ENCODE results near the gene CTNNBL1. TPM values are rescaled to one million over a fixed set of nuclear protein-coding genes. Genes with fewer than 3 reads are reported as not detected.
A peak's percentile ranks its signal among the peaks of the same experiment; 100 is the strongest.

The CTNNBL1 gene
- total RNA-seq, 1 experiment from 2014 or later = 203 TPM

GRCh38 chr20:37692459-37693166 lies 1.2 kb upstream of the CTNNBL1 start:
- CTCF ChIA-PET = no interaction called here

DNA sequence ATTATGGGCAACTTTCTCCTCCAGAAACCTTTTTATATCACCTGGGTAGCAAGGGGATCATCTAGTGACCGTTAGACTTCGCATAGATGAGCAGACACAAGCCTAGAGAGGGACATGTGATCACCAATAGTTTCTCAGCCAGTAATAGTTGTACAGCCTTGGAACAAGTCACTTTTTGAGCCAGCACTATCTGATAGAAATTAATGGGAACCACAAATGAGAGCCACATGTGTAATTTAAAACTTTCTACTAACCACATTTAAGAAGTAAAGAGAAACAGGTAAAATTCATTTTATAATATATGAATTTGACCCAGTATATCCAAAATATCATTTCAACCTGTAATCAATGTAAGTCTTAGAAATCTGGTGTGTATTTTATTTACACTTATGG lies 592 bp upstream of the CTNNBL1 start:
- BruUV-seq (replicated peaks) = no TSS peak
- H3K9me3 Mint-ChIP-seq (ENCODE audit: unreplicated experiment) = no peaks in the 10 kb centered on the region
- CTCF ChIA-PET = interaction anchor here (0.6 kb wide), 1 partner anchor 55 kb away, joined by 3 read pairs; no protein-coding TSS in a partner anchor
- peak overlapping the region; percentile 92 for H3K4me3 Mint-ChIP-seq (ENCODE audit: unreplicated experiment)
- POLR2A ChIA-PET = no interaction called here
- H3K36me3 Mint-ChIP-seq (ENCODE audit: insufficient read depth, unreplicated experiment) = peaks cover 8% of the 10 kb centered on the region
- H3K9me3 ChIP-seq = no peaks in the 10 kb centered on the region
- no peaks in the 10 kb centered on the region for H3K36me3 ChIP-seq (ENCODE audit: control insufficient read depth, insufficient read depth, low read length)
- H3K27me3 Mint-ChIP-seq (ENCODE audit: insufficient read depth, unreplicated experiment) = peaks cover 3% of the 10 kb centered on the region
- H3K27me3 ChIP-seq (replicated peaks; ENCODE audit: control insufficient read depth, insufficient read depth, low read length) = no peaks in the 10 kb centered on the region
- H3K4me1 ChIP-seq = peaks cover 11% of the 10 kb centered on the region
- intact Hi-C loops (cut with micrococcal nuclease; ENCODE audit: unreplicated experiment) = loop anchor here (2.0 kb wide), 1 partner anchor 20 kb away; no protein-coding TSS in a partner anchor
- peak overlapping the region; percentile 53 for H3K4me3 ChIP-seq (ENCODE audit: low read depth, low read length)
- H3K27ac Mint-ChIP-seq (ENCODE audit: unreplicated experiment) = no peak overlapping the region
- no peak for TF ChIP-seq CTCF (IDR thresholded peaks at IDR 0.05; ENCODE audit: insufficient read depth in 1 of 2, low read depth in 1 of 2, low read length in 1 of 2, severe bottlenecking in 1 of 2, unreplicated experiment in 1 of 2)
- peaks cover 5% of the 10 kb centered on the region for H3K4me1 Mint-ChIP-seq (ENCODE audit: low read depth, unreplicated experiment)
- DNase-seq = no peak

More at GRCh38 chr20:37692459-37693166, 1.2 kb upstream of the CTNNBL1 start:
- Histone ChIP-seq H3K4me3 (ENCODE audit: low read depth, low read length) (no peak overlapping the region), H3K36me3 (ENCODE audit: control insufficient read depth, insufficient read depth, low read length) (no peaks in the 10 kb centered on the region), H3K27me3 (replicated peaks; ENCODE audit: control insufficient read depth, insufficient read depth, low read length) (no peaks in the 10 kb centered on the region), H3K4me1 (peaks cover 11% of the 10 kb centered on the region), H3K9me3 (no peaks in the 10 kb centered on the region)
- H3K27ac Mint-ChIP-seq (ENCODE audit: unreplicated experiment) = no peak overlapping the region
- H3K36me3 Mint-ChIP-seq (ENCODE audit: insufficient read depth, unreplicated experiment) = peaks cover 8% of the 10 kb centered on the region
- intact Hi-C loops (cut with micrococcal nuclease; ENCODE audit: unreplicated experiment) = loop anchor here (2.0 kb wide), 1 partner anchor 20 kb away; no protein-coding TSS in a partner anchor
- POLR2A ChIA-PET = no interaction called here
- peak overlapping the region; percentile 92 for H3K4me3 Mint-ChIP-seq (ENCODE audit: unreplicated experiment)
- no peak for DNase-seq
- BruUV-seq (replicated peaks) = no TSS peak
- no peak for TF ChIP-seq CTCF (IDR thresholded peaks at IDR 0.05; ENCODE audit: insufficient read depth in 1 of 2, low read depth in 1 of 2, low read length in 1 of 2, severe bottlenecking in 1 of 2, unreplicated experiment in 1 of 2)
- no peaks in the 10 kb centered on the region for H3K9me3 Mint-ChIP-seq (ENCODE audit: unreplicated experiment)
- H3K27me3 Mint-ChIP-seq (ENCODE audit: insufficient read depth, unreplicated experiment) = peaks cover 8% of the 10 kb centered on the region
- H3K4me1 Mint-ChIP-seq (ENCODE audit: low read depth, unreplicated experiment) = peaks cover 5% of the 10 kb centered on the region

DNA sequence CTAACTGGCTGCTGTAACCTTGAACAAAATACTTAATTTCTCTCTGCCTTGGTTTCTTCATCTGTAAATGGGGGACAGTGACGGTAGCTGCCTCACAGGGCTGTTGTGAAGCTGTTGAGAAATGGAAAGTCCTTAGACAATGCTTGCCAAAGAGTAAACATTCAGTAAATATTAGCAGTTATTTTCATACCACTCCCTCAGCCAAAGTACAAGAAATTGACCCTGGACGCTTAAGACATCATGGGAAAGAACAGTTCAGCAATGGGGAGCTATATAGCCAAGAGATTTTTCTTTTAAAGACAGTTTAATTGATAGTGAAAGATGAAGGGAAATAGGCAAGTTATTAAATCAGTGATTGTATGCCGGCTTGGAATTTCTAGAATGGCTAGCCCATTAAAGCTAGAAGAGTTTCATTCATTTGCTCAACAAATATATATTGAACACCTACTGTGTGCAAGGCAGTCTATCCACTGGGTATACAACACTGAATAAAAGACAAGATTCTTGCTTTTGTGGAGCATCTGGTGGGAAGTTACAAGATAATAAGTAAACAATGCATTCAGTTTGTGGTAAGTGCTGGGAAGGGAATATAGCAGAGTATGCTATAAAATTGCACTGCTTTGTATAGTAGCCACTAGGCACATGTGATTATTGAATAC lies 2.0 kb downstream of the CTNNBL1 start:
- intact Hi-C loops (cut with micrococcal nuclease; ENCODE audit: unreplicated experiment) = loop anchor here (2.0 kb wide), 1 partner anchor 41 kb away; no protein-coding TSS in a partner anchor
- Mint-ChIP-seq H3K27me3 (ENCODE audit: insufficient read depth, unreplicated experiment) (no peaks in the 10 kb centered on the region), H3K4me3 (ENCODE audit: unreplicated experiment) (peak overlapping the region; percentile 20), H3K4me1 (ENCODE audit: low read depth, unreplicated experiment) (peaks cover 5% of the 10 kb centered on the region), H3K27ac (ENCODE audit: unreplicated experiment) (no peak overlapping the region), H3K9me3 (ENCODE audit: unreplicated experiment) (no peaks in the 10 kb centered on the region), H3K36me3 (ENCODE audit: insufficient read depth, unreplicated experiment) (peaks cover 12% of the 10 kb centered on the region)
- Histone ChIP-seq H3K4me3 (ENCODE audit: low read depth, low read length) (no peak overlapping the region), H3K9me3 (no peaks in the 10 kb centered on the region), H3K4me1 (peaks cover 11% of the 10 kb centered on the region), H3K36me3 (ENCODE audit: control insufficient read depth, insufficient read depth, low read length) (no peaks in the 10 kb centered on the region; the same call in 1 of the 2 replicates), H3K27me3 (replicated peaks; ENCODE audit: control insufficient read depth, insufficient read depth, low read length) (no peaks in the 10 kb centered on the region)
- CTCF ChIA-PET = no interaction called here
- DNase-seq = no peak
- no TSS peak for BruUV-seq (replicated peaks)
- no peak for TF ChIP-seq CTCF (IDR thresholded peaks at IDR 0.05; ENCODE audit: insufficient read depth in 1 of 2, low read depth in 1 of 2, low read length in 1 of 2, severe bottlenecking in 1 of 2, unreplicated experiment in 1 of 2)
- POLR2A ChIA-PET = interaction anchor here (0.6 kb wide), 1 partner anchor 72 kb away, joined by 3 read pairs; no protein-coding TSS in a partner anchor
